Neuronal stem cell (in vitro differentiated cells): ENCODE data around the gene ZNF536. TPM values are rescaled to one million over a fixed set of nuclear protein-coding genes. Genes with fewer than 3 reads are reported as not detected.

ENCODE experiments used
- DNase-seq: peaks from one replicate; pipeline ENCODE4 v3.0.0-alpha.2; 2013; ENCODE audit warnings: low spot score
- H2AFZ ChIP-seq: one replicate; pipeline ENCODE4 v1.6.1; 2013; ENCODE audit warnings: mild to moderate bottlenecking, low read length, inconsistent platforms
- H2AK5ac ChIP-seq: 2 replicates; pipeline ENCODE4 v1.6.1; 2013; ENCODE audit warnings: low read depth, mild to moderate bottlenecking, inconsistent platforms, low read length, moderate library complexity, mixed read lengths
- H2BK120ac ChIP-seq: 2 replicates; pipeline ENCODE4 v1.6.1; 2013; ENCODE audit warnings: low read depth, mild to moderate bottlenecking, inconsistent platforms, low read length, moderate library complexity, mixed read lengths
- H2BK12ac ChIP-seq: one replicate; pipeline ENCODE4 v1.6.1; 2013; ENCODE audit warnings: low read length, inconsistent platforms
- H2BK15ac ChIP-seq: 2 replicates; pipeline ENCODE4 v1.6.1; 2013; ENCODE audit warnings: mild to moderate bottlenecking, low read length, inconsistent platforms, mixed read lengths
- H2BK5ac ChIP-seq: one replicate; pipeline ENCODE4 v1.6.1; 2013; ENCODE audit warnings: inconsistent platforms, mild to moderate bottlenecking, low read length, moderate library complexity
- H3K14ac ChIP-seq: one replicate; pipeline ENCODE4 v1.6.1; 2013; ENCODE audit warnings: low read length, inconsistent platforms
- H3K18ac ChIP-seq: 2 replicates; pipeline ENCODE4 v1.6.1; 2013; ENCODE audit warnings: low read length, inconsistent platforms
- H3K23ac ChIP-seq: 2 replicates; pipeline ENCODE4 v1.6.1; 2013; ENCODE audit warnings: low read depth, mild to moderate bottlenecking, mixed read lengths, low read length, inconsistent platforms; ENCODE audit not compliant: poor library complexity
- H3K27ac ChIP-seq: replicated peaks from 3 replicates; pipeline ENCODE4 v1.5.1; 2013; ENCODE audit warnings: low read length, inconsistent platforms
- H3K27me3 ChIP-seq, 3 experiments: 2 replicates each; pipeline ENCODE4 v1.6.1; 2013; ENCODE audit warnings: low read length in 3 of 3, mild to moderate bottlenecking in 2 of 3, inconsistent platforms in 1 of 3, low read depth in 1 of 3, mixed read lengths in 1 of 3, moderate library complexity in 1 of 3; ENCODE audit not compliant: control insufficient read depth in 3 of 3, insufficient read depth in 3 of 3
- H3K36me3 ChIP-seq, 2 donors: replicated peaks in 1 of 2; 2 replicates each; pipeline ENCODE4 v1.6.1; 2013; ENCODE audit warnings: low read length in 2 of 2; ENCODE audit not compliant: control insufficient read depth in 2 of 2, insufficient read depth in 2 of 2
- H3K4ac ChIP-seq: 2 replicates; pipeline ENCODE4 v1.6.1; 2013; ENCODE audit warnings: inconsistent platforms, mild to moderate bottlenecking, low read length, moderate library complexity
- H3K4me1 ChIP-seq, 2 donors: 1 replicate in 1 of 2; 2 replicates in 1 of 2; pipeline ENCODE4 v1.6.1; 2013; ENCODE audit warnings: low read length in 2 of 2, low read depth in 1 of 2; ENCODE audit not compliant: control insufficient read depth in 2 of 2, insufficient read depth in 1 of 2
- H3K4me2 ChIP-seq: one replicate; pipeline ENCODE4 v1.6.1; 2013; ENCODE audit warnings: mild to moderate bottlenecking, low read length, inconsistent platforms; ENCODE audit not compliant: insufficient read depth, poor library complexity, severe bottlenecking
- H3K4me3 ChIP-seq, 2 donors: 2 replicates each; pipeline ENCODE4 v1.5.1; 2013; ENCODE audit warnings: low read length in 2 of 2, mild to moderate bottlenecking in 2 of 2, inconsistent platforms in 1 of 2, moderate library complexity in 1 of 2
- H3K79me1 ChIP-seq: one replicate; pipeline ENCODE4 v1.6.1; 2013; ENCODE audit warnings: low read depth, mild to moderate bottlenecking, inconsistent platforms, low read length, moderate library complexity
- H3K9ac ChIP-seq: one replicate; pipeline ENCODE4 v1.6.1; 2013; ENCODE audit warnings: mild to moderate bottlenecking, low read depth, low read length, inconsistent platforms; ENCODE audit not compliant: poor library complexity
- H3K9me3 ChIP-seq, 2 donors: replicated peaks in 1 of 2; 2 replicates each; pipeline versions ENCODE3 to v1.6.1; 2013; ENCODE audit warnings: low read length in 2 of 2, mild to moderate bottlenecking in 2 of 2, inconsistent platforms in 1 of 2, low read depth in 1 of 2, mixed read lengths in 1 of 2, moderate library complexity in 1 of 2; ENCODE audit not compliant: control insufficient read depth in 2 of 2, insufficient read depth in 1 of 2
- H4K8ac ChIP-seq: one replicate; pipeline ENCODE4 v1.6.1; 2013; ENCODE audit warnings: low read depth, mild to moderate bottlenecking, inconsistent platforms, low read length, moderate library complexity
- H4K91ac ChIP-seq: one replicate; pipeline ENCODE4 v1.6.1; 2013; ENCODE audit warnings: low read length, low read depth, mild to moderate bottlenecking, inconsistent platforms; ENCODE audit not compliant: poor library complexity
- WGBS, 2 donors: extraction: QIAGEN DNeasy Blood & Tissue Kit; methylation state at CpG; one replicate each; pipeline ENCODE4 v1.1.7; 2013; ENCODE audit warnings: missing lambda C conversion rate in 2 of 2, mixed read lengths in 1 of 2; ENCODE audit not compliant: insufficient read length in 2 of 2, insufficient replicate concordance in 1 of 2; ENCODE audit errors: extremely low coverage in 2 of 2; 5-methylcytosine and 5-hydroxymethylcytosine counted together
- polyA plus RNA-seq, 2 experiments: library from polyadenylated mRNA; stranded (reverse); fragments of 200-250 nt; gene quantifications; one replicate each; pipeline ENCODE4 v1.2.3, GENCODE V29; 2013

The ZNF536 gene
- polyA plus RNA-seq (2013, experiment 1 of 2): 0.35 TPM
- 0.44 TPM for polyA plus RNA-seq (2013, experiment 2 of 2)

- Histone ChIP-seq H3K27me3 (peaks cover 6 to 47% (median 22%) of the 10 kb centered on the region in 3 experiments), H3K23ac (no peak within 1 kb of the TSS), H3K27ac (no peak within 1 kb of the TSS), H2BK15ac (no peak within 1 kb of the TSS), H2AK5ac (no peak within 1 kb of the TSS), H3K4me1 (peaks cover 4 to 12% of the 10 kb centered on the region in 2 donors), H2AFZ (no peak within 1 kb of the TSS), H3K79me1 (no peaks in the 10 kb centered on the region), H3K4me3 (no peak within 1 kb of the TSS), H3K14ac (no peak within 1 kb of the TSS), H3K4me2 (no peak within 1 kb of the TSS), H2BK120ac (no peak within 1 kb of the TSS), H3K36me3 (no peaks in the 10 kb centered on the region), H3K9me3 (no peaks in the 10 kb centered on the region), H2BK5ac (no peak within 1 kb of the TSS), H3K18ac (no peak within 1 kb of the TSS), H4K8ac (no peak within 1 kb of the TSS), H2BK12ac (no peak within 1 kb of the TSS), H3K9ac (no peak within 1 kb of the TSS), H3K4ac (no peak within 1 kb of the TSS), H4K91ac (no peak within 1 kb of the TSS)
- no peak for DNase-seq
- WGBS, 2 donors: no CpG with 5 or more reads among the region's 9 CpGs
These were observed at the start of gene ZNF536 for GRCh38 chr19:30371960-30372824. Gene ZNF536 (plus strand): TSS chr19:30372384. CDS start chr19:30443563, 71,179 bp downstream.

GRCh38 chr19:30322641-30323320 lies 49.4 kb upstream of the ZNF536 start:
- H3K14ac ChIP-seq: peak overlapping the region; percentile 47
- no CpG with 5 or more reads among the region's 6 CpGs for WGBS, 2 donors
- no peaks in the 10 kb centered on the region for H3K79me1 ChIP-seq
- H2BK120ac ChIP-seq: peak overlapping the region; percentile 48
- H3K4ac ChIP-seq: no peak overlapping the region
- H2AK5ac ChIP-seq: peak overlapping the region; percentile 77
- H3K27me3 ChIP-seq: no peaks in the 10 kb centered on the region
- H3K4me3 ChIP-seq: no peak overlapping the region
- no peak overlapping the region for H2BK5ac ChIP-seq
- no peak overlapping the region for H2AFZ ChIP-seq
- H3K18ac ChIP-seq: peak overlapping the region; percentile 57
- H2BK15ac ChIP-seq: no peak overlapping the region
- no peak overlapping the region for H3K9ac ChIP-seq
- H3K4me2 ChIP-seq: no peak overlapping the region
- peaks cover 0 to 5% of the 10 kb centered on the region in 2 donors for H3K4me1 ChIP-seq
- peak overlapping the region; percentile 90 for H3K23ac ChIP-seq
- no peaks in the 10 kb centered on the region for H3K36me3 ChIP-seq
- DNase-seq: no peak
- H4K91ac ChIP-seq: no peak overlapping the region
- H2BK12ac ChIP-seq: no peak overlapping the region
- no peak overlapping the region for H3K27ac ChIP-seq
- no peak overlapping the region for H4K8ac ChIP-seq
- no peaks in the 10 kb centered on the region for H3K9me3 ChIP-seq

GRCh38 chr19:30323904-30324303 lies 48.3 kb upstream of the ZNF536 start:
- no peak for DNase-seq
- Histone ChIP-seq H2AK5ac (no peak overlapping the region), H3K4me1 (peaks cover 0 to 5% of the 10 kb centered on the region in 2 donors)

GRCh38 chr19:30324982-30325381 lies 47.2 kb upstream of the ZNF536 start:
- Histone ChIP-seq H4K8ac (no peak overlapping the region), H3K14ac (no peak overlapping the region), H2BK5ac (no peak overlapping the region), H3K27ac (no peak overlapping the region), H2AK5ac (peak overlapping the region; percentile 35), H2BK15ac (peak overlapping the region; percentile 10), H4K91ac (no peak overlapping the region), H3K4ac (no peak overlapping the region), H2AFZ (no peak overlapping the region), H3K4me3 (no peak overlapping the region), H3K23ac (no peak overlapping the region), H3K4me2 (no peak overlapping the region), H3K4me1 (peaks cover 0 to 5% of the 10 kb centered on the region in 2 donors), H3K18ac (peak overlapping the region; percentile 21), H3K9me3 (no peaks in the 10 kb centered on the region), H3K9ac (no peak overlapping the region), H2BK120ac (no peak overlapping the region), H3K27me3 (no peaks in the 10 kb centered on the region), H3K79me1 (no peaks in the 10 kb centered on the region), H3K36me3 (no peaks in the 10 kb centered on the region), H2BK12ac (no peak overlapping the region)
- DNase-seq: no peak
- no CpG with 5 or more reads among the region's 7 CpGs for WGBS, 2 donors

More at GRCh38 chr19:30323904-30324303, 48.3 kb upstream of the ZNF536 start:
- Histone ChIP-seq H3K79me1 (no peaks in the 10 kb centered on the region), H3K27me3 (no peaks in the 10 kb centered on the region), H2BK12ac (no peak overlapping the region), H2AFZ (no peak overlapping the region), H3K27ac (no peak overlapping the region), H3K23ac (no peak overlapping the region), H3K14ac (no peak overlapping the region), H3K9me3 (no peaks in the 10 kb centered on the region), H4K91ac (no peak overlapping the region), H4K8ac (no peak overlapping the region), H3K4me2 (no peak overlapping the region), H2BK120ac (no peak overlapping the region), H3K36me3 (no peaks in the 10 kb centered on the region), H3K18ac (no peak overlapping the region), H2BK15ac (no peak overlapping the region), H3K4ac (no peak overlapping the region), H3K4me3 (no peak overlapping the region), H2BK5ac (no peak overlapping the region), H3K9ac (no peak overlapping the region)
